ENCODE measurements around the gene AP1G1.
"Not testable (repeated sequence)": the region's sequence is repeated elsewhere in the genome, so short reads cannot be mapped to it uniquely, and the experiment has no call there.

The AP1G1 gene

DNA sequence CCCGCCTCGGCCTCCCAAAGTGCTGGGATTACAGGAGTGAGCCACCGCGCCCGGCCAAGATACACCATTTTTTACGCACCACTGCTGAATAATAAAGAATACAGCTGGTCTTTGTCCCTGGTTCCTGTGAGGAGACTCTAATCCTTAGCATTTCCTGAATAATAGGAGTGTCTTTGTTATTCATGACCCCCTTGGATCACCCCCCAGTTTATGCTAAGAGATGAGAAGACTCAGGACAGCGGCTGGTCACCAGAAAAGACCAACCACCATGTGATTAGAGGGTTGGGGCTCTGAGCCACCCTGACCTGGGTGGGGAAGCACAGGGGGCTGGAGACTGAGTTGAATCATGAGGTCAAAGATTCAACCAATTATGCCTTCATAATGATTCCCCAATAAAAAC is 101.4 kb downstream of the AP1G1 start:
- DNase-seq, result no peak

DNA sequence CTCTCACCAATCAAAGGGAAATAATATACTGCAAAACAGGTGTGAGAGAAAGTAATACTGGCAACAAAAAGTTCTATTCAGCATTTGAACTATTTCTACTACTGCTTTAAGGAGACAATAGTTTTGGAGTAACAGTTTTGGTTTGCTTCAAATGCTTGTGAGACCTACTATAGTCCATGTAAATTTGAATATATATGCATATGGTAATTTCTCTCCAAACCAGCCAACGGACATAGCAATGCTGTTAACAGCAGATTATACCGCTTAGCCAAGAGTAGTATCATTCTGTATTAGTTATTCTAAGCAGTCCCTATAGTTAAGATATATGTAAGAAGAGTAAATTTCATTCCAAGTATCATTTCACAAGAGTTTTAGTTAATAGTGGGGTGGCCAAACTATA is 102.6 kb downstream of the AP1G1 start:
- DNase-seq, result no peak

DNA sequence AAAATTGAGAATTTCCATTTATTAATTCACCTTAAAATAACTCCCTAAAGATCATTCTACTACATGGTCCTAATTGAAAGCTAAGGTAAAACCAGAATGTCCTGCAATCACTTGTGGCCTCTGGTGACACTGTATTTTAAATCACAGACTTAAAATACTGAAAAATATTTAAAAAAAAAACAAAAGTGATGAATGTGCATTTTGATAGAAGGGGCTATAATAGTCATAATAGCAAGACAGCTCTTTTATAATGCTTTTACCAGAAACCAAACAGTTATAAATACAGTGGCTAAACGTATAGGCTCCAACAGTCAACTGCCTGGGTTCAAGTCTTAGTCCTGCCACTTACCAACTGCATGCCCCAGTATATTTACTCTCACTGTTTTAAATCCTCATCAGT is 105.3 kb downstream of the AP1G1 start:
- DNase-seq, result no peak

DNA sequence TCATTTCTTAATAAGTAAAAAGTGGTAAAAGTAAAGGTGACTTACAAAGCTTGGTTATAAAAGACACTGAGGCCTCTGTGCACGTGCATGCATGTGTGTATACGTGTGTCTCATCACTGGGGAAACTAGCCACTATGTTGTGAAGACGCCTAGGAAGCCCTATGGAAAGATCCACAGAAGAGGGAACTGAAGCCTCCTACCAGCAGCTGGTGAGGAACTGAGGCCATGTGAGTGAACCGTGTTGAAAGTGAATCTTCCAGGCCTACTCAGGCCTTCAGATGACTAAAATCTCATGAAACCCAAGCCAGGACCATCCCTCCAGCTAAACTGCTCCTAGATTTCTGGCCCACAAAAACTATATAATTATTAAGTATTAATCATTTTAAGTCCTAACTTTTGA is 107.8 kb downstream of the AP1G1 start:
- no peak for DNase-seq

DNA sequence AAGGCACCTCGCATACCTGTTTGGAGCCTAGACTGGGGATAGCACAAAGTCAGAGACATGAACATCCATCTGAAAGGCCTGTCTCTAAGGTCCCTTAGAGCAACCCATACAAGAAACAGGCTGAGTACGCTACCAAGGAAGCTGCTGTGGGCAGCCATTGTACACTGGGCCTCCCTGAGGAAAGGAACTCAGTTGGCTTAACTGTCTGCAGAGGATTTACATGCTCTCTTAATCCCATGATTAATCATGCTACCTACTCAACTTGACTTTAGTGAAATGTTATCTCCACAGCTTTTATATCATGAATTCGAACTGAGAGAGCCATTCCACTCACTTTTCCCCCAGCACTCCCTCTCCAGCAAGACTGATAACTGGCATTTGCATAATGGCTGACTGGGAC is 110.1 kb downstream of the AP1G1 start:
- no peak for DNase-seq

DNA sequence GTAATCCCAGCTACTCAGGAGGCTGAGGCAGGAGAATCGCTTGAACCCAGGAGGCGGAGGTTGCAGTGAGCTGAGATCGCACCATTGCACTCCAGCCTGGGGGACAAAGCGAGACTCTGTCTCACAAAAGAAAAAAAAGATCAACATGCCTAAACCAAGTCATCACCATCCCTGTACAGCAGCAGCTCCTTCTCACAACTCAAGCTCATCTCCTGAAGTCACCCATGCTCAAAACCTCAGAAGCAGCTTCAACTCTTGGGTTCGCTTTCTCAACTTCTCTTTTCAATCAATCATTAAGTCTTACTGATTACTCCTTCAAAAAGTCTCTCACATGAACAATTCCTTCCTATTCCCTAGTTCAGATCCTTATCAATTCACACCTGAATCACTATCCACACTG is 115.5 kb downstream of the AP1G1 start:
- no peak for DNase-seq

DNA sequence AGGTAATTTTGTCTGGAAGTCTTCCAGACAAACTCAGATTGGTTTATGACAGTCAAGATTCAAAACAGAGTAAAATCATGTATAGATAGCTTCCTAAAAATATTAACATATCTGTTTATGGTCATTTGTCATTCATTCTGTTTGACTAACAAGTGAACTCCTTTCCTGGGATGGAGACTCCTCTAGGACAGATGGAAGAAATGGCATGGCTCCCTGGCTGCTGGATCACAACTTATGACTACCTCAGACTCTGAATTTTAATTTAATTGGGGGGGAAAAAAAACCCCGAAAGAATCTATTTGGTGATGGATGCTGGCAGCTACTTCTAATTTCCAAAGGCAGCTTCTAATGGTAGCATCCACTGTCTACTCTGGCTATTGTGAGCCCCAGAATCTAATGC is 118.7 kb downstream of the AP1G1 start:
- no peak for DNase-seq

DNA sequence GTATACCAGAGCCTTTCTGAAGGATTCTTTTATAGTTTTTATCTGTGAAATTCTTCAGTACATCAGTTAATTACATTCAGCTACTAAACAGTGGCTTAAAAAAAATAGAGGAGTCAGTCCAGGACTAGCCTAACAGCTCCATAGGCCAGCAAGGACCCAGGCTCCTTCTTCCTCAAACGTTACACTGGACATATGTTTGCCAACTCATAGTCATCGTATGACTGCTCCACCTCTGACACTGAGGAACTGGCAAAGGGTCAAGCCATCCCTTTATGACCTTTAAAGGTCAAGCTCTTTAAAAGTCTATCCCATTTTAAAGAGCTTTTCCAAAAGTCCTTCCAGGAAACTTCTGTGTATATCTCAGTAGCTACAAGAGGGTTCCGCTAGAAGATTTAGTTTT is 120.8 kb downstream of the AP1G1 start:
- no peak for DNase-seq

DNA sequence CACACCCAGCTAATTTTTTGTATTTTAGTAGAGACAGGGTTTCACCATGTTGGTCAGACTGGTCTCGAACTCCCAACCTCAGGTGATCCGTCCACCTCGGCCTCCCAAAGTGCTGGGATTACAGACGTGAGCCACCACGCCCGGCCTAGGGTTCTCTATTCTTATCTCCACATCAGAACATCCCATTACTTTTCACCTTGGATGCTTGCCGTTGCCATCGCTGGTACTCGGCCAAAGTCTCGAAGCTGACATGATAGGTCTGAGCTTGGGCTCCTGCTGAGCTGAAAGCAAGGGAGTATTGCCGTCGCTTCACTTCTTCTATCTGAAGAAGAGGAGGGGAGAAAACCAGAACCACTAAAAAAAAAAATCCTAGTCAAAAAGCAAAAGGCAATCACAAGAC is 124.4 kb downstream of the AP1G1 start:
- DNase-seq, result not testable (repeated sequence)

DNA sequence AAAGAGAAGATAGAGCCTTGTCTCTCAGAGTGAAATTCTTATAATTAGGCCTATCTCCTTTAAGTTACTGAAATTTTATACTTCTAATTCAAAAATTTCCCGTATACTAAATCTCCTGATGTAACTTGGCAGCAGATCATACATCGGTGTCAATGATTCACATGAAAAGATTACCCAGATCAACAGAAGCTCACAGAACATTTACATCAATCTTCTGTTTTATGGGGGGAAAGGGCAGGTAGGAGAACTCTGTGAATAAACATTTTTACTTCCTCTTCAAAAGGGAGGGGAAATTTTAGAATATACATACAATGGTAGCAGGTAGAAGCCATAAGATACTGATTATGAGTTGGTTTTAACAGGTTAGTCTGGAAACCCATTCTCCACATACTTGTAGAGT is 127.3 kb downstream of the AP1G1 start:
- DNase-seq, result no peak
